GM23248 (cell line): ENCODE results near the gene RGCC. TPM values are rescaled to one million over a fixed set of nuclear protein-coding genes. Genes with fewer than 3 reads are reported as not detected.

ENCODE experiments used
- DNase-seq: peaks from one replicate; pipeline ENCODE4 v3.0.0-alpha.2; 2015
- H2AFZ ChIP-seq: fragments of 200-600 bp; sonication (generic); 2 replicates; pipeline ENCODE4 v1.6.1; 2016; ENCODE audit warnings: antibody characterized with exemption
- H3F3A ChIP-seq: fragments of 200-600 bp; sonication (generic); 2 replicates; pipeline ENCODE4 v1.6.1; 2016; ENCODE audit warnings: mild to moderate bottlenecking, antibody characterized with exemption, mixed run types; ENCODE audit not compliant: insufficient read depth
- H3K27ac ChIP-seq: fragments of 200-600 bp; sonication (generic); 2 replicates; pipeline ENCODE4 v1.5.1; 2016; ENCODE audit warnings: mild to moderate bottlenecking
- H3K27me3 ChIP-seq: fragments of 200-600 bp; sonication (generic); replicated peaks from 2 replicates; pipeline ENCODE4 v1.6.1; 2016; ENCODE audit warnings: mild to moderate bottlenecking; ENCODE audit not compliant: insufficient read depth
- H3K36me3 ChIP-seq: fragments of 200-600 bp; sonication (generic); 2 replicates; pipeline ENCODE4 v1.6.1; 2016; ENCODE audit warnings: low read depth, mild to moderate bottlenecking
- H3K4me1 ChIP-seq: fragments of 200-600 bp; sonication (generic); 2 replicates; pipeline ENCODE4 v1.6.1; 2016; ENCODE audit warnings: mild to moderate bottlenecking; ENCODE audit not compliant: insufficient read depth
- H3K4me2 ChIP-seq: fragments of 200-600 bp; sonication (generic); one replicate; pipeline ENCODE4 v1.6.1; 2016; ENCODE audit warnings: mild to moderate bottlenecking; ENCODE audit not compliant: unreplicated experiment
- H3K4me3 ChIP-seq: fragments of 200-600 bp; sonication (generic); 2 replicates; pipeline ENCODE4 v1.5.1; 2016; ENCODE audit warnings: mild to moderate bottlenecking
- H3K79me2 ChIP-seq: fragments of 200-600 bp; sonication (generic); 2 replicates; pipeline ENCODE4 v1.6.1; 2016; ENCODE audit warnings: mild to moderate bottlenecking; ENCODE audit not compliant: insufficient read depth
- H3K9ac ChIP-seq: fragments of 200-600 bp; sonication (generic); 2 replicates; pipeline ENCODE4 v1.6.1; 2016; ENCODE audit warnings: mild to moderate bottlenecking
- H3K9me2 ChIP-seq: fragments of 200-600 bp; sonication (generic); 2 replicates; pipeline ENCODE4 v1.6.1; 2016; ENCODE audit warnings: mixed run types, mild to moderate bottlenecking, moderate library complexity; ENCODE audit not compliant: insufficient read depth
- H3K9me3 ChIP-seq: fragments of 200-600 bp; sonication (generic); one replicate; pipeline ENCODE4 v1.6.1; 2017; ENCODE audit warnings: low read depth
- H4K20me1 ChIP-seq: fragments of 200-600 bp; sonication (generic); 2 replicates; pipeline ENCODE4 v1.6.0; 2016; ENCODE audit not compliant: insufficient read depth
- EZH2 ChIP-seq: fragments of 200-600 bp; sonication (generic); IDR thresholded peaks from 2 replicates; pipeline ENCODE4 v1.6.1; 2018; ENCODE audit warnings: antibody characterized with exemption, mild to moderate bottlenecking; ENCODE audit not compliant: insufficient read depth, poor library complexity, severe bottlenecking
- EZH2phosphoT487 ChIP-seq: fragments of 200-600 bp; sonication (generic); IDR thresholded peaks from 2 replicates; pipeline ENCODE4 v1.6.1; 2018; ENCODE audit warnings: antibody characterized with exemption, moderate library complexity, mild to moderate bottlenecking, low read depth; ENCODE audit not compliant: insufficient read depth
- WGBS, 2 experiments: methylation state at CpG; one replicate each; pipeline ENCODE4 v1.1.6; 2015 to 2017; ENCODE audit warnings: low lambda C conversion rate in 2 of 2, low coverage in 1 of 2; ENCODE audit errors: missing lambda C conversion rate in 2 of 2; 5-methylcytosine and 5-hydroxymethylcytosine counted together
- in situ Hi-C: fragments of 300-500 bp; cut with MboI; formaldehyde crosslinking; loops from 2 replicates; pipeline ENCODE4 v1.15.0; 2020
- polyA plus RNA-seq: library from polyadenylated mRNA; unstranded; fragments of >200 nt; fragmentation: Nextera tagmentation; extraction: Ambion mirVana; gene quantifications from 2 replicates; pipeline ENCODE4 v1.2.1, GENCODE V29; 2016
- total RNA-seq: library from RNA; depleted of rRNA; stranded (reverse); fragments of >200 nt; shearing (Covaris generic); gene quantifications from 2 replicates; pipeline ENCODE4 v1.2.3, GENCODE V29; 2014

The RGCC gene
- total and polyA plus RNA-seq, 2 experiments from 2014 or later = 33.3 to 40.6 TPM

GRCh38 chr13:41495044-41495443, 37.7 kb downstream of the RGCC start:
- 31 to 34% methylated on average over 5 of the region's 5 CpGs for WGBS, 2 experiments

GRCh38 chr13:41496420-41497234, 39.3 kb downstream of the RGCC start:
- no peak overlapping the region for H3K4me3 ChIP-seq
- no peak overlapping the region for H3K4me2 ChIP-seq
- H3K79me2 ChIP-seq = no peaks in the 10 kb centered on the region
- no peaks in the 10 kb centered on the region for H4K20me1 ChIP-seq
- no peak overlapping the region for H3K27ac ChIP-seq
- H3K9me3 ChIP-seq = no peaks in the 10 kb centered on the region
- H3K4me1 ChIP-seq = peaks cover 15% of the 10 kb centered on the region
- H3K9me2 ChIP-seq = no peaks in the 10 kb centered on the region
- in situ Hi-C loops = no loop called here
- no peaks in the 10 kb centered on the region for H3F3A ChIP-seq
- 69 to 74% methylated on average over 9 of the region's 9 CpGs for WGBS, 2 experiments
- no peak for TF ChIP-seq EZH2
- TF ChIP-seq EZH2phosphoT487 = no peak
- H3K27me3 ChIP-seq = no peaks in the 10 kb centered on the region
- 0 out of 2 replicates have a peak overlapping the region, but pooled peaks have one; percentile 51 for H2AFZ ChIP-seq
- H3K9ac ChIP-seq = no peak overlapping the region
- peak; percentile 70 for DNase-seq
- H3K36me3 ChIP-seq = no peaks in the 10 kb centered on the region

More at GRCh38 chr13:41495044-41495443, 37.7 kb downstream of the RGCC start:
- H4K20me1 ChIP-seq = no peaks in the 10 kb centered on the region
- no peak overlapping the region for H3K4me3 ChIP-seq
- H3K27ac ChIP-seq = no peak overlapping the region
- no peak for DNase-seq
- no peaks in the 10 kb centered on the region for H3K79me2 ChIP-seq
- no peak overlapping the region for H2AFZ ChIP-seq
- TF ChIP-seq EZH2phosphoT487 = no peak
- TF ChIP-seq EZH2 = no peak
- peaks cover 5% of the 10 kb centered on the region for H3K4me1 ChIP-seq
- no peak overlapping the region for H3K9ac ChIP-seq
- H3F3A ChIP-seq = no peaks in the 10 kb centered on the region
- H3K27me3 ChIP-seq = no peaks in the 10 kb centered on the region
- no peak overlapping the region for H3K4me2 ChIP-seq
- H3K9me2 ChIP-seq = no peaks in the 10 kb centered on the region
- H3K9me3 ChIP-seq = no peaks in the 10 kb centered on the region
- in situ Hi-C loops = no loop called here
- no peaks in the 10 kb centered on the region for H3K36me3 ChIP-seq

GRCh38 chr13:41497436-41497835, 40.1 kb downstream of the RGCC start:
- no peak overlapping the region for H3K9ac ChIP-seq
- peaks cover 15% of the 10 kb centered on the region for H3K4me1 ChIP-seq
- TF ChIP-seq EZH2phosphoT487 = no peak
- no peak for TF ChIP-seq EZH2
- no peak for DNase-seq
- H3K27me3 ChIP-seq = no peaks in the 10 kb centered on the region
- no peaks in the 10 kb centered on the region for H3K79me2 ChIP-seq
- no peaks in the 10 kb centered on the region for H3F3A ChIP-seq
- no peaks in the 10 kb centered on the region for H3K9me2 ChIP-seq
- H3K9me3 ChIP-seq = no peaks in the 10 kb centered on the region
- no peak overlapping the region for H3K4me3 ChIP-seq
- H3K4me2 ChIP-seq = no peak overlapping the region
- no peak overlapping the region for H2AFZ ChIP-seq
- H3K27ac ChIP-seq = no peak overlapping the region
- H4K20me1 ChIP-seq = no peaks in the 10 kb centered on the region
- 79 to 81% methylated on average over 5 of the region's 5 CpGs for WGBS, 2 experiments
- H3K36me3 ChIP-seq = no peaks in the 10 kb centered on the region
- in situ Hi-C loops = no loop called here

GRCh38 chr13:41499452-41499851, 42.1 kb downstream of the RGCC start:
- no peaks in the 10 kb centered on the region for H4K20me1 ChIP-seq
- H3K4me2 ChIP-seq = no peak overlapping the region
- DNase-seq = no peak
- H3K9me2 ChIP-seq = no peaks in the 10 kb centered on the region
- no peaks in the 10 kb centered on the region for H3K27me3 ChIP-seq
- H3K36me3 ChIP-seq = no peaks in the 10 kb centered on the region
- WGBS, 2 experiments = 90% methylated on average over 5 of the region's 5 CpGs
- H3K27ac ChIP-seq = no peak overlapping the region
- H3K4me1 ChIP-seq = peaks cover 15% of the 10 kb centered on the region
- H2AFZ ChIP-seq = no peak overlapping the region
- H3K4me3 ChIP-seq = no peak overlapping the region
- no peak for TF ChIP-seq EZH2phosphoT487
- TF ChIP-seq EZH2 = no peak
- in situ Hi-C loops = no loop called here
- H3K9me3 ChIP-seq = no peaks in the 10 kb centered on the region
- no peak overlapping the region for H3K9ac ChIP-seq
- H3K79me2 ChIP-seq = no peaks in the 10 kb centered on the region
- H3F3A ChIP-seq = peaks cover 4% of the 10 kb centered on the region; the same call in 1 of the 2 replicates
